Panc1 (cell line): ENCODE measurements around the gene SLC6A8. TPM values are rescaled to one million over a fixed set of nuclear protein-coding genes. Genes with fewer than 3 reads are reported as not detected.
"Not testable (repeated sequence)": the region's sequence is repeated elsewhere in the genome, so short reads cannot be mapped to it uniquely, and the experiment has no call there.

Experiments used
- ATAC-seq: fragments of 200-7000 bp; cut with Tn5 transposase; 2 replicates; pipeline ENCODE4 v1.9.1; 2020; ENCODE audit warnings: mild to moderate bottlenecking, moderate library complexity
- BruUV-seq: library from RNA; stranded (reverse); fragments of 400-500 nt; replicated peaks from 2 replicates; lab custom pipeline; 2021; lab: Mats Ljungman, UMichigan
- CTCF ChIA-PET: fragments of 300-600 bp; sonication (Branson Sonifier 250); formaldehyde crosslinking; loops from one replicate; lab custom pipeline; 2022; ENCODE audit warnings: antibody characterized with exemption; lab: Charles Lee
- POLR2A ChIA-PET: fragments of 300-600 bp; sonication (Branson Sonifier 250); formaldehyde crosslinking; loops from one replicate; lab custom pipeline; 2022; ENCODE audit warnings: antibody characterized with exemption; lab: Charles Lee
- DNase-seq: peaks from one replicate; pipeline ENCODE4 v3.0.0-alpha.2; 2010; ENCODE audit warnings: low read depth, low spot score
- H3K27ac ChIP-seq: 2 replicates; pipeline ENCODE4 v1.5.1; 2011; ENCODE audit warnings: mild to moderate bottlenecking, low read length, inconsistent platforms
- H3K27me3 ChIP-seq: fragments of 200-500 bp; sonication (Bioruptor generic); 2 replicates; pipeline ENCODE4 v1.6.0; 2014; ENCODE audit warnings: low read length, inconsistent platforms; ENCODE audit not compliant: control insufficient read depth, insufficient read depth
- H3K36me3 ChIP-seq: fragments of 200-500 bp; sonication (Bioruptor generic); 2 replicates; pipeline ENCODE4 v1.5.1; 2014; ENCODE audit warnings: inconsistent platforms, mild to moderate bottlenecking, low read length, moderate library complexity; ENCODE audit not compliant: control insufficient read depth, insufficient read depth
- H3K4me1 ChIP-seq: 2 replicates; pipeline ENCODE4 v1.5.1; 2011; ENCODE audit warnings: inconsistent platforms, mild to moderate bottlenecking, low read length, moderate library complexity; ENCODE audit not compliant: control insufficient read depth, insufficient read depth
- H3K4me3 ChIP-seq, 2 experiments: 2 replicates each; pipeline ENCODE4 v1.5.1; 2011 to 2012; ENCODE audit warnings: low read depth in 2 of 2, low read length in 2 of 2, mild to moderate bottlenecking in 2 of 2, inconsistent platforms in 1 of 2, moderate library complexity in 1 of 2
- H3K9me3 ChIP-seq: fragments of 200-500 bp; sonication (Bioruptor generic); 2 replicates; pipeline ENCODE4 v1.5.1; 2014; ENCODE audit warnings: low read depth, mild to moderate bottlenecking, inconsistent platforms, low read length, moderate library complexity; ENCODE audit not compliant: control insufficient read depth, insufficient read depth
- CTCF ChIP-seq: fragments of 450-650 bp; IDR thresholded peaks from 2 replicates; pipeline ENCODE4 v1.5.1; 2017; ENCODE audit warnings: mild to moderate bottlenecking
- POLR2AphosphoS5 ChIP-seq: IDR thresholded peaks from 2 replicates; pipeline ENCODE4 v1.6.1; 2012; ENCODE audit warnings: mild to moderate bottlenecking, low read depth, low read length, moderate library complexity
- REST ChIP-seq, 2 experiments: IDR thresholded peaks; 2 replicates each; pipeline ENCODE4 v1.6.1; 2011 to 2012; ENCODE audit warnings: low read depth in 2 of 2, control low read depth in 1 of 2, low read length in 1 of 2, mild to moderate bottlenecking in 1 of 2, moderate library complexity in 1 of 2; ENCODE audit not compliant: insufficient read depth in 1 of 2
- SIN3A ChIP-seq: IDR thresholded peaks from 2 replicates; pipeline ENCODE4 v1.6.1; 2012; ENCODE audit warnings: low read depth, mild to moderate bottlenecking, low read length, moderate library complexity, borderline replicate concordance; ENCODE audit not compliant: insufficient read depth
- TCF7L2 ChIP-seq: IDR thresholded peaks from 2 replicates; pipeline ENCODE4 v1.6.1; 2011; ENCODE audit warnings: mild to moderate bottlenecking, low read depth, low read length, inconsistent platforms
- in situ Hi-C: cut with HindIII; loops from 2 replicates; pipeline ENCODE4 v1.10.0; 2016; ENCODE audit warnings: low sequenced_read_pairs, low pct_unique_long_range_greater_than_20kb
- intact Hi-C: fragments of 100-400 bp; cut with micrococcal nuclease; formaldehyde crosslinking; loops from one replicate; pipeline ENCODE4 v1.10.0; 2022; ENCODE audit not compliant: unreplicated experiment
- total RNA-seq: library from RNA; stranded (reverse); gene quantifications from one replicate; pipeline ENCODE4 v1.2.1, GENCODE V29; 2021; ENCODE audit not compliant: unreplicated experiment

The SLC6A8 gene
- total RNA-seq, 1 experiment from 2014 or later, result 125 TPM

GRCh38 chrX:153703036-153703370, 15.3 kb downstream of the SLC6A8 start:
- Histone ChIP-seq H3K36me3 (no peaks in the 10 kb centered on the region; the same call in 1 of the 2 replicates), H3K27me3 (no peaks in the 10 kb centered on the region), H3K4me3 (no peak overlapping the region), H3K4me1 (no peaks in the 10 kb centered on the region), H3K9me3 (no peaks in the 10 kb centered on the region), H3K27ac (no peak overlapping the region)
- in situ Hi-C loops (no loop called here), intact Hi-C loops (no loop called here)
- TF ChIP-seq POLR2AphosphoS5 (no peak), TCF7L2 (no peak), SIN3A (no peak), CTCF (no peak), REST (IDR thresholded peaks at IDR 0.05; ENCODE audit: insufficient read depth in 1 of 2, low read depth in 2 of 2, low read length in 1 of 2) (no peak)
- ChIA-PET POLR2A (no interaction called here), CTCF (no interaction called here)
- ATAC-seq, result no peak
- no peak for DNase-seq
- no TSS peak for BruUV-seq

GRCh38 chrX:153704021-153704526, 16.3 kb downstream of the SLC6A8 start:
- H3K4me3 ChIP-seq, result no peak overlapping the region
- no peaks in the 10 kb centered on the region for H3K9me3 ChIP-seq
- H3K4me1 ChIP-seq, result no peaks in the 10 kb centered on the region
- TF ChIP-seq REST (IDR thresholded peaks at IDR 0.05; ENCODE audit: insufficient read depth in 1 of 2, low read depth in 2 of 2, low read length in 1 of 2) (no peak), CTCF (no peak), TCF7L2 (no peak), POLR2AphosphoS5 (no peak), SIN3A (no peak)
- POLR2A ChIA-PET, result no interaction called here
- CTCF ChIA-PET, result no interaction called here
- intact Hi-C loops, result no loop called here
- no peak overlapping the region for H3K27ac ChIP-seq
- DNase-seq, result no peak
- BruUV-seq, result no TSS peak
- no peaks in the 10 kb centered on the region for H3K27me3 ChIP-seq
- ATAC-seq, result no peak
- H3K36me3 ChIP-seq, result no peaks in the 10 kb centered on the region; the same call in 1 of the 2 replicates
- in situ Hi-C loops, result no loop called here

- H3K36me3 ChIP-seq, ATAC-seq, H3K27me3 ChIP-seq, intact Hi-C loops, H3K9me3 ChIP-seq, H3K4me3 ChIP-seq, in situ Hi-C loops, H3K27ac ChIP-seq, CTCF ChIA-PET, DNase-seq, BruUV-seq, H3K4me1 ChIP-seq, POLR2A ChIA-PET: not testable (repeated sequence)
These were observed 17.1 kb downstream of the SLC6A8 start for GRCh38 chrX:153704631-153705402.
